Retina (tissue), 1 donor: ENCODE measurements around the gene ABCA2.

Experiments
- DNase-seq: peaks from one replicate; pipeline ENCODE4 v3.0.0-alpha.2; 2016

The ABCA2 gene

DNA sequence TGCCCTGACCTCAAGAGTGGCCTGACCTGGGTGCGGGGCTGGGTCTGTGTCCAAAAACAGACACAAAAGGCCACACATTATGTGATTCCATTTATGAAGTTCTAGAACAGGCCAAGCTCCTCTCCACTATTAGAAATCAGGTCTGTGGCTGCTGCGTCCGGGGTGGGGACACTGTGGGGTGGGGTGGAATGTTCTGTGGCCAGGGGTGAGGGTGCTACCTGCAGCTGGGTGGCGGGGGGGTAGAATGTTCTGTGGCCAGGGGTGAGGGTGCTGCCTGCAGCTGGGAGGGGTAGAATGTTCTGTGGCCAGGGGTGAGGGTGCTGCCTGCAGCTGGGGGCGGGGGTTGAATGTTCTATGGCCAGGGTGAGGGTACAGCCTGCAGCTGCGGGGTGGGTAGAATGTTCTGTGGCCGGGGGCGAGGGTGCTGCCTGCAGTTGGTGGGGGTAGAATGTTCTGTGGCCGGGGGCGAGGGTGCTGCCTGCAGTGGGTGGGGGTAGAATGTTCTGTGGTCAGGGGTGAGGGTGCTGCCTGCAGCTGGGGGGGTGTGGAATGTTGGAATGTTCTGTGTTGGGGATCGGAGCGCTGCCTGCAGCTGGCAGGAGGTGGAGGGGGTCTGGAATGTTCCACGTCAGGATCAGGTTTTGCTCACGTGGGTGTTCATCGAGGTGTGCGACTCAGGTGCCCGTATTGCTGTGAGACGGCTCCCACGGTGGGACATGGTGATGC lies 67.7 kb downstream of the ABCA2 start:
- no peak for DNase-seq

DNA sequence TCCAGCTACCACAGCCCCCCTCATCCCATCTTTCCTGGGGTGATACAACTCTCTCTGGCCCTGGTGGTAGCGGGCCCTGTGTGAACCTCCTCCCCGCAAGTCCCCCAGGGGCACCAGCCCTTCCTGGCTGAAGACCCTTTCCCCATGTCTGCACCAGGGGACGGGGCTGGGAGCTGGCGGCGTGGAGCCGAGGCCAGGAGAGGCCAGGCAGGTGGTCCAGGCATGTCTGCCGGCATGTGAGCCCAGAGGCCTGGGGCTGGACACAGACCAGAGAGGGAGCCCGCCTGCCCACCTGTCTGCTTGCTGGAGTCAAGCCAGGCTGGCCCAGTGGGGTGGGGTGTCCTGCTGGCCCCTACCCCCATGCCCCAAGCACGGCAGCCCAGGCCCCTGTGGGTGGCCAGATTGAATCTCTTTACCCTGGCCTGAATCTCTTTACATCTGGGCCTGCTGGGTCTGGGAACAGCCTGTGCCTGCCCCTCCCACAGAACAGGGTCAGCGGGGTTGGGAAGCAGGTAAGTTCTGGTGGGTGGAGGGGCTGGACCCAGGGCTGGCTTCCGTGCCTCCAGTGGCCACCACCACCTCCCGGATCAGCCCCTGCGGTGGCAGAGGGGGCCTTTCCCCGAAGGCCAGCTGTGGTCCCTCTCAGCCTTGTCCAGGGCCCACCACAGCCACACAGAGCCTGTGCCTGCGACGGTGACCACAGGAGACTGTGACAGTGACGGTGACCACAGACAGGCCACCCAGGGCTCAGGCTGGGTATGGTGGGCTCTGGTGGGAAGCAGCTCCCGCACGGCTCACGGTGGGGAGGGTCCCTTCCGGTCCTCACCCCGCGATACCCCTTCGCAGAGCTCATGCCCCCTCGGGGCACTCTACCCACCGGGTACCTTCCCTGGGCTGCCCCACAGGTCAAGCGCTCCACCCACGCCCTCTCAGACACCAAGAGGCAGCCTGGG lies 68.9 kb downstream of the ABCA2 start:
- DNase-seq: no peak

DNA sequence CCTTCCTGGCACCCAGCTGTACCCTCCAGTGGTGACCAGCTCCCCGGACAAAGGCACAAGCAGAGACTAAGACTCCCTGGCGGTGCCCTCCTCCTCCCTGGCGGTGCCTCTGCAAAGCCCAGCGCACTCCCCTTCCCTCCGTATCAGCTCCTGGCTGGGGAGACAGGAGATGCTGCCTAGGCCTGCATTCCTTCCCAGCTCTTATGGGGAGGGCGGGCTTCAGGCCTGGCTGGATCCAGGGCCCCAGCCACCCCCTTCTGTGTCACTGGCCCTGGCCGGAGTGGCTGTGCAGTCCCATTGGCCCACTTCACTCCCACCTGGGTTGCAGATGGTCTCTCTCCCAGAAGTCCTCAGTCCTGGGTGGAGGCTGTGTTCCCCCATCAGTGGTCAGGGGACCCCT lies 69.6 kb downstream of the ABCA2 start:
- no peak for DNase-seq

DNA sequence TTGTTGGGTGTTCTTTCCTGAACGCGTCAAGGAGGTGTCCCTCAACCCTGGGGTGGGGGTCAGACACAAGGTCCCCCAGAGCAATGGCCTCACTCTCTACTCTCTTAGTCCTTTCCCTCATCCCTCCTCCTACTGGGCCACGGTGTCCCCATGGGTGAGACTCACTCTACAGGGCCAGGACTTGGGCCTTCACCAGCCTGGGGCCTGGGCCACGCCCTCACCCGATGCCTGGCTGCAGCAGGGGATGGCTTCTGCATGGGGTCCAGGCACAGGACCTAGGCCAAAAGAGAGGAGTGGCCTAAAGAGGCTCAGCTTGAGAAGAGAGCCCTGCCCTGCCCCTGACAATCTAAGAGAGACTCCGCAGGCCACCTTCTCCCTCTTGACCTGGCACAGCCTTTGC lies 70.1 kb downstream of the ABCA2 start:
- DNase-seq: no peak

DNA sequence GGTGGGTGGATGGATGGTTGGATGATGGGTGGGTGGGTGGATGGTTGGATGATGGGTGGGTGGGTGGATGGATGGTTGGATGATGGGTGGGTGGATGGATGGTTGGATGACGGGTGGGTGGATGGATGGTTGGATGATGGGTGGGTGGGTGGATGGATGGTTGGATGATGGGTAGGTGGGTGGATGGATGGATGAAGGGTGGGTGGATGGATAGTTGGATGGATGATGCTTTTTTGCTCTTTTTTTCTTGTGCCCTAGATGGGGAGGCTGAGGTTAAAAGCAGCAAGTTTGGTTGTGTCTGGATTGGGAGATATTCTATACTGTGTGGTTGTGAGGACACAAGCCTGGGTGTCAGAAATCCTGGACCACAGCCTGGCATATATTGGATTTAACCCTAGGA lies 70.6 kb downstream of the ABCA2 start:
- no peak for DNase-seq
